RWPE1 (cell line): ENCODE measurements around the gene SEC31A.
"Not testable (repeated sequence)": the region's sequence is repeated elsewhere in the genome, so short reads cannot be mapped to it uniquely, and the experiment has no call there.

Experiments
- CTCF ChIA-PET: fragments of 350-600 bp; sonication (Branson Sonifier 250); formaldehyde crosslinking; extraction: SDS; loops from one replicate; lab custom pipeline; 2021; lab: Yijun Ruan, JAX
- POLR2A ChIA-PET: fragments of 400-600 bp; formaldehyde crosslinking; extraction: SDS; loops from one replicate; lab custom pipeline; 2020; ENCODE audit warnings: antibody characterized with exemption; ENCODE audit not compliant: low non-redundant PET; lab: Yijun Ruan, JAX
- DNase-seq: peaks from one replicate; pipeline ENCODE4 v3.0.0; 2012; ENCODE audit warnings: low spot score
- H3K27ac ChIP-seq: fragments of 450-650 bp; 2 replicates; pipeline ENCODE4 v1.5.1; 2017
- CTCF ChIP-seq: fragments of 450-650 bp; conservative IDR thresholded peaks from 2 replicates; pipeline ENCODE4 v1.5.1; 2017; ENCODE audit warnings: low read depth, mild to moderate bottlenecking

Gene SEC31A

GRCh38 chr4:82823062-82823461 is 67.9 kb downstream of the SEC31A start:
- POLR2A ChIA-PET: no interaction called here
- no peak overlapping the region for H3K27ac ChIP-seq
- CTCF ChIA-PET: no interaction called here
- TF ChIP-seq CTCF: no peak
- DNase-seq: no peak

- CTCF ChIA-PET: no interaction called here
- H3K27ac ChIP-seq: no peak overlapping the region
- no peak for TF ChIP-seq CTCF
- no peak for DNase-seq
- POLR2A ChIA-PET: no interaction called here
These were observed 70.3 kb downstream of the SEC31A start for GRCh38 chr4:82820689-82821088.

GRCh38 chr4:82818664-82819662 is 72.0 kb downstream of the SEC31A start:
- no peak for TF ChIP-seq CTCF
- H3K27ac ChIP-seq: no peak overlapping the region
- POLR2A ChIA-PET: no interaction called here
- CTCF ChIA-PET: interaction anchor here (0.6 to 0.9 kb wide), 4 partner anchors 17 to 448 kb away, joined by 3 to 5 read pairs (median 4); no protein-coding TSS in a partner anchor
- no peak for DNase-seq

GRCh38 chr4:82816874-82817273 is 74.1 kb downstream of the SEC31A start:
- H3K27ac ChIP-seq, DNase-seq, POLR2A ChIA-PET: not testable (repeated sequence)
- CTCF ChIA-PET: interaction anchor here (0.6 kb wide), 1 partner anchor 19 kb away, joined by 3 read pairs; no protein-coding TSS in a partner anchor

GRCh38 chr4:82814034-82814433 is 76.9 kb downstream of the SEC31A start:
- H3K27ac ChIP-seq: no peak overlapping the region
- CTCF ChIA-PET: no interaction called here
- TF ChIP-seq CTCF: no peak
- POLR2A ChIA-PET: no interaction called here
- DNase-seq: no peak

GRCh38 chr4:82811838-82812341 is 79.1 kb downstream of the SEC31A start:
- DNase-seq: no peak
- ChIA-PET POLR2A (no interaction called here), CTCF (interaction anchor here (0.6 kb wide), 1 partner anchor 1442 kb away, joined by 3 read pairs; no protein-coding TSS in a partner anchor)
- no peak for TF ChIP-seq CTCF
- H3K27ac ChIP-seq: no peak overlapping the region
